GM18868 (cell line): ENCODE results near the gene PGR.

Experiments used
- ATAC-seq: cut with Tn5 transposase; IDR thresholded peaks from one replicate; pipeline ENCODE4 v1.9.1; 2021; ENCODE audit warnings: mild to moderate bottlenecking, moderate library complexity; ENCODE audit not compliant: unreplicated experiment

PGR gene

GRCh38 chr11:101129203-101129943 is at the start of gene PGR:
TSS of gene PGR (minus strand) at chr11:101129813. CDS start at chr11:101129070, 743 bp downstream.
- no peak for ATAC-seq

- ATAC-seq, result no peak
Observed at GRCh38 chr11:101176381-101176780, 46.8 kb upstream of the PGR start.

GRCh38 chr11:101169944-101170343 is 40.3 kb upstream of the PGR start:
- ATAC-seq, result no peak

- ATAC-seq, result no peak
Observed at GRCh38 chr11:101166038-101166437, 36.4 kb upstream of the PGR start.

GRCh38 chr11:101158119-101158518 is 28.5 kb upstream of the PGR start:
- no peak for ATAC-seq

- no peak for ATAC-seq
Observed at GRCh38 chr11:101138245-101138930, 8.8 kb upstream of the PGR start.

GRCh38 chr11:101133190-101133589 is 3.6 kb upstream of the PGR start:
- no peak for ATAC-seq

- ATAC-seq, result no peak
Observed at GRCh38 chr11:101128571-101129202, 926 bp downstream of the PGR start.

GRCh38 chr11:101127699-101128570 is 1.7 kb downstream of the PGR start:
- peak; percentile 17 for ATAC-seq

- peak; percentile 22 for ATAC-seq
Observed at GRCh38 chr11:101127197-101127698, 2.4 kb downstream of the PGR start.

GRCh38 chr11:101126551-101127196 is 2.9 kb downstream of the PGR start:
- ATAC-seq, result no peak

GRCh38 chr11:101115671-101116160 is 13.9 kb downstream of the PGR start:
- no peak for ATAC-seq

GRCh38 chr11:101113540-101113939 is 16.1 kb downstream of the PGR start:
- ATAC-seq, result no peak

GRCh38 chr11:101104716-101105115 is 24.9 kb downstream of the PGR start:
- no peak for ATAC-seq

- ATAC-seq, result no peak
Observed at GRCh38 chr11:101103433-101103832, 26.2 kb downstream of the PGR start.

- no peak for ATAC-seq
Observed at GRCh38 chr11:101100601-101101000, 29.0 kb downstream of the PGR start.

- no peak for ATAC-seq
Observed at GRCh38 chr11:101096036-101096704, 33.4 kb downstream of the PGR start.

- ATAC-seq, result no peak
Observed at GRCh38 chr11:101091781-101092180, 37.8 kb downstream of the PGR start.

GRCh38 chr11:101090679-101091270 is 38.8 kb downstream of the PGR start:
- ATAC-seq, result no peak
